ENCODE data around the gene FMNL2.

- no peak for TF ChIP-seq CTCF (conservative IDR thresholded peaks at IDR 0.05; ENCODE audit: low read depth, low read length)
- TF ChIP-seq POLR2A (IDR thresholded peaks at IDR 0.05; ENCODE audit: low read depth, low read length) = no peak
- TF ChIP-seq RAD21 (IDR thresholded peaks at IDR 0.05; ENCODE audit: low read length) = no peak
- TF ChIP-seq FOS (IDR thresholded peaks at IDR 0.05; ENCODE audit: low read depth, low read length) = no peak
These were observed 105.5 kb downstream of the FMNL2 start for GRCh38 chr2:152440460-152440859.

Measured in IMR-90 (cell line).